AG20443 (cell line): ENCODE results near the gene PHACTR3.
"Not testable (repeated sequence)": the region's sequence is repeated elsewhere in the genome, so short reads cannot be mapped to it uniquely, and the experiment has no call there.

Experiments used
- DNase-seq: peaks from one replicate; pipeline ENCODE4 v3.0.0; 2012; ENCODE audit warnings: low spot score, mixed read lengths

Gene PHACTR3

DNA sequence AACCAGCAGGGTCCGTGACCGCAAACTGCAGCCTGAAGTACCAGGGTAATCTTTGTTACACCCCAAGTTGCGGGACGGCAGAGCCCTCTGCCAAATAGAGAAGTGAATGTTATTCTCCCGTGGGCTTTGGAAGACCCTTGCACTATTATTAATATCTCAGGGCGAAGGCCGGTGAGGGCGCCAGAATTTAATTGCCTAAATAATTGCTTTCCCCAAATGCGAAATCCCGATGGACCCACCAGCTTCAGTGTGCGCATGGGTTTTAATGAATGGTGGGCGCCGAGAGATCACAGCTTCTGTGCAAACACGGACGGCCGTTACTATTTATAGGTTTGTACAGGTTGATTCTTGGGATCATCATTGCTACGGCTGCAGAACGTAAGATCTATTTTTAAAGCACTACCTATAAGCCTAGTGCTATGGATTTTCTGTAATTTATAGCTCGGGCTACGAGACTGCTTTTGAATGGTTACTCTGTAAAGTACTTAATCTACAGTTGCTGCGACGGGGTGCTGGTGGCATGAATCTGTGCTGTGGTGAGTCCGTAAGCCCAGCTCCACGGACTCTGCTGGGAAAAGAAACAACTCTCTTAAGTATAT is 15.2 kb upstream of the PHACTR3 start:
- no peak for DNase-seq

DNA sequence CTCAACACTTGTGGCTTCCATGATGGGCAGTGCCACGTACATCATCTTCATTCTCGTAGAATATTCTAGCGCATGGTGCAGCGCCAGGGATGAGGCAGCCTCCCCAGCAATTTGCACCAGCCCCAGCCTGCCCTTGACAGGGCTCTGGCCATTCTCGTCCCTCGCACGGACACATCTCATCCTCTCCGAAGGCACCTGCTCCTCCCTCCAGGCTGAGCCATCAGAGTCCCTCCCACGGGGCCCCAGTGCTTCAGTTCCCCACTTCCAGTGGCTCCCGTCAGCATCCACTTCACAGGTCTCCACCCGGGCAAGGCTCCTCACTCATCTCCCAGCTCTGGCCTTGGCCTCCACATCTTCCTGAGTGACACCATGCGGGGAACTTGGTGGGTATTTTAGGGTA is 13.3 kb upstream of the PHACTR3 start:
- DNase-seq, result no peak

GRCh38 chr20:59596690-59597089 is 7.7 kb upstream of the PHACTR3 start:
- no peak for DNase-seq

DNA sequence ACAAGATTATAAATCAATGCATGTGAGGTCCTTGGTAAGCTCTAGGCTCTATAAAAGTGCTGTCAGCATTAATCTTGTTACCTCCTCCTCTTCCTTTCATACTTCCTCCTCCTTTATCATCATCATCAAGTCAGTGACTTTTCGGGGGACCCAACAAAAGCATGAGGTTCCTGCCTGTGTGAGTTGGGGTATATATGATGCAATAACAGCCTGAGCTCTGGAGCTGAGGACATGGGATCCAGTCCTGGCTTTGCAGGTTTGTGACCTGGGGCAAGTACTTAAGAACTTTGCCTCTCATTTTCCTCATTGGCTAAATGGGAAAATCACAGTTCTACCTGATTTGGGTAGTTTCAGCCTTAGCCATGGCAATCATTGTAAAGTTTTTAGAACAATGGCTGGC is 7.1 kb upstream of the PHACTR3 start:
- DNase-seq, result no peak

- peak; percentile 68 for DNase-seq
Measured at GRCh38 chr20:59598625-59599310, 5.6 kb upstream of the PHACTR3 start.

DNA sequence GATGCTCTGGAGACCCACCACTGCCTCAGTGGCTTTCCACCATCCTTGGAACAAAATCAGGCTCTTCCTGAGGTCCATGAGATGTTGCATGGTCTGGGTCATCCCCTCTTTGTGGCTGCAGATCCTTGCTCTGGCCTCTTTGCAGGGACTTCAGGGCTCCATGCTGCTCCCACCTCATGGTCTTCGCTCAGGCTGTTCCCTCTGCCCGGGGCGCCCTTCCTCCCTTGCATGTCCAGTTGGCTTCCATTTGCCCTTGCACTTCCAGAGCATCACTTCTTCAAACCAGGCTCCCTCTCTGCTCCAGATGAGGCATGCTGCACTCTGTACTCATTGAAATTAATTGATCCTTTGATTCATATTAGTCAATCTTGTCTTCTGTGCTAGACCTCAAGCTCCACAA is 4.4 kb upstream of the PHACTR3 start:
- DNase-seq, result no peak

- DNase-seq, result no peak
Measured at GRCh38 chr20:59600472-59600871, 3.9 kb upstream of the PHACTR3 start.

DNA sequence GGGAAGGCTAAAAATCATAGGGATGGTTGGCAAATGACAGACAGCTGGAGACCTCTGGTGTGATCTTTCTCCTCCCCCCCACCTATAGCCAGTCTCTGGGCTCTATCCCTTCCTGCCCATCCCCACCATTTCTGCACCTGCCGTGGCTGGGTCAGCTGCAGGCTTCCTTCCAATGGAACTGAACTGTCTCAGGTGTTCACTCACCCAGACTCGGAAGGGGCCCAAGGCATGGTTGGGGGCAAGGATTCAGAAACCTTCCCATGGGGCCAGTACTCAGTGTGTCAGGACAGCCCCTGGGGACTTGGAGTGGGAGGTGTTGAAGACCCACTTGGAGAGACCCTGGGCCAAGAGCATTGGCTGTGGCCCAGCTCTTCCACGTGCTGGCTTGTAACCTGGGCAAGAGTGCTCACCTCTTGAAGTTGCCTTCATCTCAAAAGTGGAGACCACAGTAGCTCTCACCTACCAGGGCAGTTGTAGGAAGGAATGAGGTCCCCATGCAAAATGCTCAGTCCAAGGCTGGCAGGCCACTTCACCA is 1.7 kb upstream of the PHACTR3 start:
- no peak for DNase-seq

DNA sequence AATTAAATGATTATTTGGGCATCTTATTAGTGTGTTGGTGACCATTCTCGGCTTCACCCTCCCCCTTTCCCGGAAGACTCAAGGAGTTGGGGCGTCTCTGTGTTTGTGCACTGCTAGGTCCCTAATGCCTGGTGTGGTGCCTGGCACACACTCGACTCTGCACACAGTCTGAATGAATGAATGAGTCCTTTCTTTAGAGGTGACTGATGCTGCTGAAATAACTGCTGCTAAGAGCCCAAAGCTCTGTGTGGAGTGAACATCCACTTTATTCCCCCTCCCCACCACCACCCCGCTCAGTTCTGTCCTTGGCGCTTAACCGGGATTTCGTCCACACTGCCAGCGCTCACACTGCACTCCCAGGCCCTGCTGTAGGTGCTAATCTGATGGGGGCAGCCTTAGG is 1.2 kb upstream of the PHACTR3 start:
- DNase-seq, result no peak

DNA sequence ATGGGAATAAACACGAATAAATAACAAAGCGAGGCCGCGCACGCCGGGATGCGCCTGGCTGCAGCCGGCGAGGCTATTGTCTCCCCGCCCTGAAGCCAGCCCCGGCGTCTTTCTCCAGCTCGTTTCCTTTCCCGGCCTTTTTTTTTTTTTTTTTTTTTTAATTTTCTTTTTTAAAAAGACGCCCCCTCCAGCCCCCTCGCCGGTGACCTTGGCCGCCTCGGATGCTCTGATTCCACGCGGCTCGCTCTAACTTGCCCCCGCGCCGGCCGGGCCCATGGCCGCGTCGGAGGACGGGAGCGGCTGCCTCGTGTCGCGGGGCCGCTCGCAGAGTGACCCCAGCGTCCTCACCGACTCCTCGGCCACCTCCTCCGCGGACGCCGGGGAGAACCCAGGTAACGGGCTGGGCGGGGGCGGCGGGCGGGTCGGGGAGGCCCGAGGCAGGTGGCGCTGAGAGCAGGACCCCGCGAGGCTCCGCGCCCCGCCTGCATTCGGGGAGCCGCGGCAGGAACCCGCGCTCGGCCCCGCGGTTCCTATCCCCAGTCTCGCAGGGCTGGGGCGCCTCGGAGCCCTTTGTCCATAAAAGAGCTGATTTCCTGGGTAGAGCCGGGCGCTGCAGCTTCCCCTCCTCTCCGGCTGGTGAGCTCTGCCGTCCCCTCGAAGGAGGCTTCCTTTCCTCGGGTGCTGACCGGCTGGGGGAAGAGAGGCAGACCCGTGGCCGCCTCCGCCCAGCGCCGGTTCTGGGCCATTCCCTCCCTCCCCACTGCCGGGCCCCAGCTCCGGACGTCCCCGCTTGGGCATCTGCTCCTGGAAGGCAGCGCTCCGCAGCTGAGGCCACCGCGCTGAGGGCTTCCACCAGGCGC is 631 bp downstream of the PHACTR3 start:
- DNase-seq, result peak; percentile 51

DNA sequence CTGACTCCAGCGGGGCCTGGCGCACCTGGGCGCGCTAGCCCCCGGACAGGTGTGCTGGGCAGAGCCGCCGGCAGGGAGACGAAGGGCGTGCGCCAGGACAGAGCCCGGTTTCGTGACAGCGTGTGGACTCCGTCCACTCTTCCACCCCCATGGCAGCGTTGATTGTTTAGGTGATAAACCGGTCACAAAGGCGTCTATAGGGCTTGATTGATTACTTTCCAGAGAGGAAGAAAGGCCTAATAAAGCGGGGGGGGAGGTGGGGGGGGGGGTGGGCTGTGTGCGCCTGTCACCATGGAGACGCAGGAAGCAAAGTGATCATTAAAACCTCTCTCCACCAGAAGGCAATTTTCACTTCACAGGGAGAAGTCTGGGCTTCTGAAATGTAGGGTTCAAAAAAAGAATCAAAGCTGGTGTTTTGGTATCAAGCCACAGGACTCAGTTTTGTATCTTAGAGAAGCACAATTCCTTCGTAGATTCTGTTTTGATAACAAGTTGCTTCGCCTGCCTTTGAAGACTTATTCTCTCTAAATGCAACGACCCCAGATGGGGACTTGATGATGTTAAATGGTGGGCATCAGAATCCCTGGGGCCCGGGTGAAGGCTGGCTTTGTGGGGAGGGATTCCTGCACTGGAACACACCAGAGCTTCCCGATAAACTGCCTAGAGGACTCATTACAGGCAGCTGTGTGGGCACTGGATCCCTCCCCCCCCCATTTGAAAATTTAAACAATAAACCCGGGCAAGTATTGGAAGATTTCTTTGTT is 1.4 kb downstream of the PHACTR3 start:
- no peak for DNase-seq

GRCh38 chr20:59606566-59606965 is 2.2 kb downstream of the PHACTR3 start:
- no peak for DNase-seq

- DNase-seq, result no peak
Measured at GRCh38 chr20:59608396-59608795, 4.1 kb downstream of the PHACTR3 start.

DNA sequence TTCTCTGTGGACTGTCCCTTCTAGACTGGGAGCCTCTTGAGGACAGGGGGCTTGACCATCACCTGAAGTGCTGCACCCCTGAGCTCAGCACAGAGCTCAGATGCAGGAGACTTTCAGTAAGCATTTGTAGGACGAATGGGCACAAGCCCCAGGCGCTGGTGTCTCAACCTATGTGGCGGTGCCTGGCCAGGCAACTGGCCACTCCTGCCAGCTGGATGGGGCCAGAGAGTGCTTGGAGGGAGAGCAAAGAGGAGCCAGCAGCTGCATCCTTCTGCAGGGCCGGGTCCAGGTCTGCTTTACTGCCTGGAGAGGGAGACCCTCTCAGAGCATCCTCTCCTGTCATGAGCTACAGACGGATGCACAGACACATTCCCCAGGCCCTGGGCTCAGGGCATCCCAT is 4.5 kb downstream of the PHACTR3 start:
- DNase-seq, result no peak

- DNase-seq, result no peak
Measured at GRCh38 chr20:59611286-59611685, 6.9 kb downstream of the PHACTR3 start.

DNA sequence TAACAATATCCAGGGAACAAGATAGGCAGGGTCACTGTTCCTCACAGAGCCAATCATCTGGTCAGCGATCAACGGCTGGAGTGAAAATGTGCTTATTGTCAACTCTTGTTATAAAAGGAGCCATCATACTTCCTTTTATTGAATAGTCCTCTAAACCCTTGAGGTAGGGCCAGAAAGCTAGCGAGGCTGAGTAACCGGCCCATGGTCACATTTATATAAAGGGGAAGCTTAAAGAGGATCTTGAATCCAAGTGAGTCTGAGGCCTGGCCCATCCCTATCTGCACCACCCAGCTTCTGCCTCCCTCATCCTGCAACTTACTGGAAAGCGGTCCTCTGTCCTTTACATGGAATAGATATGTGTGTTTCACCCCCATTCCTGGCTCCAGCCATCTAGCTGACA is 9.5 kb downstream of the PHACTR3 start:
- no peak for DNase-seq

GRCh38 chr20:59614714-59615113 is 10.4 kb downstream of the PHACTR3 start:
- DNase-seq, result no peak

DNA sequence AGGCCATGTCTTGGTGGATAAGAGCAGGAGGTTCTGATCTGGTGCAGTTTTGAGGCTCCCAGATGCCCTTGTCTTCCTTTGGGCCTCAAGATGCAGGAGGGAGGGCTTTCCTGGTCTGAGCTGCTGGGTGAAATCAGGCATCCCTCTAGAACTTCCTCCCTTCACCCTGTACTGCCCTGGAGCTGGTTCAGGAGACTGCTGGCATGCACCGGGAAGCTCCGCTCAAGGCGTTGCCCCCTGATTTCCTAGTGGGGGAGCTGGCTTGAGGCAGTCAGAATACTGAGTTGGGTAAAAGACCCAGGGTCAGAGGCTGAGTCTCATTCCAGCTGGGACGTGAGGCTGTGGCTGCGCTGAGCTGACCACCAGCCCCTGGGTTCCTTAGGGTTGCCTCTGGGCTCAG is 12.0 kb downstream of the PHACTR3 start:
- no peak for DNase-seq

DNA sequence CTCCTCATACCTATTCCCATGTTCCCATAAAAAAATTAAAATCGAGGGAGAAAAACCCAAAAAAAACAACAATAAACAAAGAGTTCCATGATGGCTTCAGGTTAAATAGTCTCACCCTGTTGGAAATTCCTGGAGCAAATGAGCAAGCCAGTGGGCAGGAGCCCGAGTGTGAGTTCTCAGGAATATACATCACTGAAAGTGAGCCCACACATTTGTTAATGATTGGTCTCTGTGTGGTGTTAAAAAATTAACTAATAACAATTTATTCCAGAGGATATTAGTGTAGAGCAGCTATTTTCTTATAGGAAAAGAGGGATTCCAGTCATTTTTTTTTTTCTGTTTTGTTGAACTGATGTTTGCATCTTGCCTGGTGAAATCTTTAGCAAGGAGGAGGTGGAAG is 12.9 kb downstream of the PHACTR3 start:
- DNase-seq, result no peak

- no peak for DNase-seq
Measured at GRCh38 chr20:59618131-59618530, 13.8 kb downstream of the PHACTR3 start.

DNA sequence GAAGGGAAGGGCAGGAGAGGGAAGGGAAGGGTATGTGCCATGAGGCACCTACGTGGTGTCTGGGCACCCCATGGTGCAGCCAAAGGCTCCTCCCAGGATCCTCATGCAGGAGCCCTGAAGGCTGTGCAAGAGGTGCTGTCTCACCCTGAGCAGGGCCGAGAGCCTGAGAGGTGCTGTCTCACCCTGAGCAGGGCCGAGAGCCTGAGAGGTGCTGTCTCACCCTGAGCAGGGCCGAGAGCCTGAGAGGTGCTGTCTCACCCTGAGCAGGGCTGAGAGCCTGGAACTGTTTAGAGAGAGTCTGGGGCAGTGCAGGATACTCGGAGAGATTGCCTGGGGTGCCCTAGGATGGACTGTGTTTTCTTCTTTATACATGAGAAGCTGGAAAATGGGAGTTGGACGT is 14.2 kb downstream of the PHACTR3 start:
- not testable (repeated sequence) for DNase-seq

DNA sequence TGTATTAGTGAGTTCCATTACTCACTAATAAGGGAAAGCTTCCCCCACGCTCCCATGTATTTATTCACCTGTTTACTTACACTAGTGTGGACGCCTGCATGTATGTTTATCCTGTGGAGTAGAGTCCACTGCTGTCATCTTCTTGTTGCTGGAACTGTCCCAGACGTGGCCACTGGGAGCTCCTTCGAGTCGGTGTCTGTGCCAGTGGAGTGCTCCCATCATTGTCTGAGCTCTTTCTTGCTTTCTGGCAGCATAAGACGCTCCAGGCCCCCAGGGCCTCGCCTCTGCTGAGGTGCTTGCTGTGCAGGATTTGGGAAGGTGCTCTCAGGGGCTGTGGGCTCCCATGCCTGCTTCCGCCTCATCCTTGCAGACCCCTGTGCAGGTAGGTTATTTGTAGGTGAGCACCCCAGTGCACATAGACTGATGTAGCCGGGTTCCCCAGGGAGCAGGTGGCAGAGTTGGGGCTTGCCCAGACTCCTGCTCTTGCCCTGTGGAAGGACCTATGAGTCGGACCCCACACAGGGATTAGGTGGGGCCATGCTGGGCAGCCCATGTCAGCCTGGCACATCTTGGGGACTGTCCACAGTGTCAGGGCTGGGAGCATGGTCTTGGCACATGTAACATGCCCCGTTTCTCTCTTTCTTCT is 16.6 kb downstream of the PHACTR3 start:
- DNase-seq, result no peak
